GM13976 (cell line): ENCODE measurements around the gene USP12.
A peak's percentile ranks its signal among the peaks of the same experiment; 100 is the strongest.

Source experiments
- DNase-seq: peaks from one replicate; pipeline ENCODE4 v3.0.0; 2012; ENCODE audit warnings: low spot score
- in situ Hi-C: fragments of 300-500 bp; cut with MboI; formaldehyde crosslinking; loops from one replicate; pipeline ENCODE4 v1.12.0; 2022; ENCODE audit warnings: low sequenced_read_pairs, mixed read lengths, inconsistent platforms; ENCODE audit not compliant: unreplicated experiment
- TF ChIP-seq, protein P1 (sequence below): IDR thresholded peaks from 2 replicates; pipeline ENCODE4 v1.5.1; 2012; ENCODE audit warnings: borderline replicate concordance, mild to moderate bottlenecking; ENCODE audit not compliant: insufficient read depth; ENCODE audit errors: extremely low read depth, missing control alignments, control extremely low read depth

Gene USP12

DNA sequence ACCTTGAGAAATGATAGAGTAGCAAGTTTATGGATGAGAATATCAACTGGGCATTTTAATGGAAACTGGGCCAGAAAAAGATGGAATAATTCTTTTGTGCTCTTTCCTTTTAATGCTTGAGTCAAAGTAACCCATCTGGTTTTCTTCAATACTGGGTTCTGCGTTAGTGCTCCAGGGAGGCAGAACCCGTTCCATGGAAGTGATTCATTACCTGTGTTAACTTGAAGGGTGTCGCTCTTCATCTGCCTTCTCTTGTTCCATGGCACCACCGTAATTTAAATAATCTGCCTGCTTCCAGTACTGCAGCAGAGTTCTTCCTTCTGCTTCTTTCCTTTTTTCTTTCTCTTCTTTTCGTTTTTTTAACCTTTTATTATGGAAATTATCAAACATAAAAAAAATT lies 14.7 kb upstream of the USP12 start:
- TF ChIP-seq, protein P1, sequence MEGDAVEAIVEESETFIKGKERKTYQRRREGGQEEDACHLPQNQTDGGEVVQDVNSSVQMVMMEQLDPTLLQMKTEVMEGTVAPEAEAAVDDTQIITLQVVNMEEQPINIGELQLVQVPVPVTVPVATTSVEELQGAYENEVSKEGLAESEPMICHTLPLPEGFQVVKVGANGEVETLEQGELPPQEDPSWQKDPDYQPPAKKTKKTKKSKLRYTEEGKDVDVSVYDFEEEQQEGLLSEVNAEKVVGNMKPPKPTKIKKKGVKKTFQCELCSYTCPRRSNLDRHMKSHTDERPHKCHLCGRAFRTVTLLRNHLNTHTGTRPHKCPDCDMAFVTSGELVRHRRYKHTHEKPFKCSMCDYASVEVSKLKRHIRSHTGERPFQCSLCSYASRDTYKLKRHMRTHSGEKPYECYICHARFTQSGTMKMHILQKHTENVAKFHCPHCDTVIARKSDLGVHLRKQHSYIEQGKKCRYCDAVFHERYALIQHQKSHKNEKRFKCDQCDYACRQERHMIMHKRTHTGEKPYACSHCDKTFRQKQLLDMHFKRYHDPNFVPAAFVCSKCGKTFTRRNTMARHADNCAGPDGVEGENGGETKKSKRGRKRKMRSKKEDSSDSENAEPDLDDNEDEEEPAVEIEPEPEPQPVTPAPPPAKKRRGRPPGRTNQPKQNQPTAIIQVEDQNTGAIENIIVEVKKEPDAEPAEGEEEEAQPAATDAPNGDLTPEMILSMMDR = no peak
- in situ Hi-C loops = no loop called here
- DNase-seq = no peak

DNA sequence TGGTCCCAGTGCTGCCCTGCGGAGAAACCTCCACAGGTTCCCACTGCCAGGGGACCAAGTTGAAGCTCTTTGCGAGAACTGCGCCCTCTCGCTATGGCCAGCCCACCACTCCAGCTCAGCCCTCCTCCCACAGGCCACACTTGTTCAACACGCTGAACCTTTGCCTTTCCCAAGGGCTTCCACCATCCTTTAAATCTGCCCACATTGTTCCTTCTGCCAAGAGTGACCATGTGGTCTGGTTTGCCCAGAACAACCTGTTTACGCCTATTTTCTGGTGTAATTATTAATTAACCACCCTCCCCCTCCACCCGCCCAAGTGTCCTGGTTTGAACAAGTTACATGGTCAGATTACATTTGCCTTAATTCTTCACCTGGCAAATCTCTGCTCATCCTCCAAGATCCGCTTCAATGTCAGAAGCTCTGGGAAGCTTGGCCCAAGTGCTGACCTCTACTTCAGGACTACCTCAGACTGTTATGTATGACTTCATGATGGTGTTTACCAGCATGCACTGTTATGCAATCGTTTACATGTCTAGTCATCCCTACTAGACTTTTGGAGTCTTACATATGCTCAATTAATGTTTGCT lies 12.0 kb upstream of the USP12 start:
- TF ChIP-seq, protein P1 = no peak
- in situ Hi-C loops = no loop called here

DNA sequence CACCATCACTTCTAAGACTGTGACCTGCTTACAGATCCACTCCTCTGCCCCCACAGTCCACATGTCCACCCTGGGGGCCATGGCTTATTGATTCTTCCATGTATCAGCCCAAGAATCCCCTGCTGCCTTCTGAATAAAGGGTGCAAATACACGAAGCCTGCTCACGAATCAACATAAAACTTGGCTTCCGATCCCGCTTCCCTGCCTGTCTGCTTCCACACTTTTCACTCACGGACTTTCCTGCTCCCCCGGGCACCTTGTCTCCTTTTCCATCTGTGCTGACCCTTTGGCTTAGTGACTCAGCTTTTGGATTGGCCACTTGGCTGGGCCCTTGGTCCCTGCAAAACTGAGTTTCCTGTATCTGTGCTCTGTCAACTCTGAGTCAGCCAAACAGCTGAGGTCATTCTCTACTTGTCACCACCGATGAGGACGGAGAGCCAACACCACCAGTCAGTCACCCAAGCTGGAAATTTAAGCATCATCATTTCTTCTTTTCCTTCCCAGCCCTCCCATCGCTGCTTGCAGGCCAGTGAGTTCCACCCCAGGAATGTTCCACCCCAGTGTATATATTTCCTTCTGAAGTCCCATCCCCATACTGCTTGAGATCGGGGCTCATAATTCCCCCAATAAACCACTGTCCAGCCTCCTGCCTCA lies 11.4 kb upstream of the USP12 start:
- TF ChIP-seq, protein P1 = no peak
- in situ Hi-C loops = no loop called here

More for the DNA sequence above, 12.0 kb upstream of the USP12 start:
- no peak for DNase-seq

GRCh38 chr13:27182054-27182453 lies 10.4 kb upstream of the USP12 start:
- no peak for DNase-seq
- TF ChIP-seq, protein P1 = no peak
- in situ Hi-C loops = no loop called here

More for the DNA sequence above, 11.4 kb upstream of the USP12 start:
- DNase-seq = no peak

DNA sequence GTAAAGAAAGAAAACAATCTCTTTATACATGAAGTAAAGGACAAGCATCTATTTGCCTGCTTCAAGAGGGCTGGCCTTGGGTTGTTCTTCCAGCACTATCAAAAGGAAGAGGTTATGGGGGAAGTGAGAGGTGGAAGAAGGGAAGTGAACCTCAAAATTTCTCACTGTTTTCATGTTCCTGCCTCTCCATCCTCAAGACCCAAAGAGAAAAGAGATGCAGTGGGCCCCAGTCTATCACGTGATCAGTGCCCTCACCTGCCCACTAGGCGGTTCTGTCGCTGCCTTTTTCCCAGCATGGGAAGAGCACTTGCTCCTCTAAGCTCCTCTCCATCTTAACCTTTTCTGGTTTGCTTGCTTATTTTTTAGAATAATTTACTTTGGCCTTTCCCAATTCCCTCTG lies 6.2 kb upstream of the USP12 start:
- TF ChIP-seq, protein P1 = peak; percentile 5
- in situ Hi-C loops = no loop called here
- peak; percentile 26 for DNase-seq

- in situ Hi-C loops = no loop called here
- DNase-seq = peak; percentile 38
- TF ChIP-seq, protein P1 = no peak
Measured at GRCh38 chr13:27176470-27177410, 5.1 kb upstream of the USP12 start.
